Measurements from ENCODE around the gene PSMC5. TPM values are rescaled to one million over a fixed set of nuclear protein-coding genes. Genes with fewer than 3 reads are reported as not detected.
A peak's percentile ranks its signal among the peaks of the same experiment; 100 is the strongest.

The PSMC5 gene
- total and polyA plus RNA-seq, 10 of the 15 experiments (the other 5 are each of a cell fraction or from before 2014, with no cell fraction given): 55.0 to 266 (median 148) TPM

GRCh38 chr17:63822537-63822936 is 4.7 kb upstream of the PSMC5 start:
- POLR2A ChIA-PET: no interaction called here
- Histone ChIP-seq H3K79me2 (ENCODE audit: control insufficient read depth, insufficient read depth, low read length) (peaks cover 21% of the 10 kb centered on the region), H2AFZ (ENCODE audit: control insufficient read depth, low read depth, low read length) (no peak overlapping the region)

More at GRCh38 chr17:63822537-63822936, 4.7 kb upstream of the PSMC5 start:
- Histone ChIP-seq H3K4me1 (ENCODE audit: control insufficient read depth, insufficient read depth, low read length) (peaks cover 7% of the 10 kb centered on the region), H3K27ac (ENCODE audit: control insufficient read depth, insufficient read depth) (no peak overlapping the region), H4K20me1 (ENCODE audit: control insufficient read depth, insufficient read depth) (no peaks in the 10 kb centered on the region; the same call in 1 of the 2 replicates), H3K9ac (ENCODE audit: control insufficient read depth, insufficient read depth, low read length) (no peak overlapping the region), H3K27me3 (replicated peaks in 1 of 2; ENCODE audit: control insufficient read depth in 2 of 2, insufficient read depth in 2 of 2, low read length in 1 of 2) (no peaks in the 10 kb centered on the region), H3K4me3 (no peak overlapping the region), H3K36me3 (ENCODE audit: control insufficient read depth in 2 of 2, insufficient read depth in 2 of 2, low read length in 1 of 2) (peaks cover 20 to 40% of the 10 kb centered on the region in 2 experiments), H3K9me3 (replicated peaks; ENCODE audit: control insufficient read depth, insufficient read depth, low read length) (no peaks in the 10 kb centered on the region), H3K4me2 (ENCODE audit: control insufficient read depth, insufficient read depth) (no peak overlapping the region)
- intact Hi-C loops (cut with micrococcal nuclease; ENCODE audit: unreplicated experiment) (no loop called here), in situ Hi-C loops (cut with MboI) (no loop called here)
- DNase-seq (ENCODE audit: low read depth, low spot score): no peak
- SMC1A ChIA-PET (ENCODE audit: uncharacterized antibody, unreplicated experiment): no interaction called here
- RAD21 ChIA-PET (ENCODE audit: unreplicated experiment): no interaction called here
- FAIRE-seq: no peak
- no peak for TF ChIP-seq CEBPB (IDR thresholded peaks at IDR 0.05; ENCODE audit: borderline replicate concordance in 1 of 2, low read depth in 2 of 2, low read length in 2 of 2)
- TF ChIP-seq POLR2A (IDR thresholded peaks at IDR 0.05; ENCODE audit: low read depth, low read length): peak; percentile 17; the same call in 1 of the 2 replicates
- no peak for TF ChIP-seq ZNF274 (IDR thresholded peaks at IDR 0.05; ENCODE audit: insufficient read depth, insufficient read length)
- no peak for TF ChIP-seq PKNOX1 (IDR thresholded peaks at IDR 0.05)
- no peak for TF ChIP-seq SUPT20H (IDR thresholded peaks at IDR 0.05; ENCODE audit: borderline replicate concordance, control insufficient read depth, low read depth, low read length)
- TF ChIP-seq PML (IDR thresholded peaks at IDR 0.05; ENCODE audit: low read length): no peak
- TF ChIP-seq POLR2AphosphoS2 (IDR thresholded peaks at IDR 0.05; ENCODE audit: low read depth, low read length): peak; percentile 30; the same call in 1 of the 2 replicates
- TF ChIP-seq SMAD5 (IDR thresholded peaks at IDR 0.05; ENCODE audit: low read depth): no peak
- TF ChIP-seq POLR2AphosphoS5 (IDR thresholded peaks at IDR 0.05; ENCODE audit: low read length): no peak
- TF ChIP-seq ELK1 (IDR thresholded peaks at IDR 0.05; ENCODE audit: low read depth, low read length): no peak
- no peak for TF ChIP-seq IRF5 (IDR thresholded peaks at IDR 0.05; ENCODE audit: borderline replicate concordance)
- no peak for TF ChIP-seq REST (IDR thresholded peaks at IDR 0.05; ENCODE audit: low read depth, low read length)
- CTCF ChIA-PET: no interaction called here
- BruUV-seq (replicated peaks): no TSS peak
- ATAC-seq: no peak
